Panc1 (cell line): ENCODE results near the gene CHL1. TPM values are rescaled to one million over a fixed set of nuclear protein-coding genes. Genes with fewer than 3 reads are reported as not detected.

Experiments used
- ATAC-seq: fragments of 200-7000 bp; cut with Tn5 transposase; 2 replicates; pipeline ENCODE4 v1.9.1; 2020; ENCODE audit warnings: mild to moderate bottlenecking, moderate library complexity
- BruUV-seq: library from RNA; stranded (reverse); fragments of 400-500 nt; replicated peaks from 2 replicates; lab custom pipeline; 2021; lab: Mats Ljungman, UMichigan
- CTCF ChIA-PET: fragments of 300-600 bp; sonication (Branson Sonifier 250); formaldehyde crosslinking; loops from one replicate; lab custom pipeline; 2022; ENCODE audit warnings: antibody characterized with exemption; lab: Charles Lee
- POLR2A ChIA-PET: fragments of 300-600 bp; sonication (Branson Sonifier 250); formaldehyde crosslinking; loops from one replicate; lab custom pipeline; 2022; ENCODE audit warnings: antibody characterized with exemption; lab: Charles Lee
- DNase-seq: peaks from one replicate; pipeline ENCODE4 v3.0.0-alpha.2; 2010; ENCODE audit warnings: low read depth, low spot score
- H3K27ac ChIP-seq: 2 replicates; pipeline ENCODE4 v1.5.1; 2011; ENCODE audit warnings: mild to moderate bottlenecking, low read length, inconsistent platforms
- H3K27me3 ChIP-seq: fragments of 200-500 bp; sonication (Bioruptor generic); 2 replicates; pipeline ENCODE4 v1.6.0; 2014; ENCODE audit warnings: low read length, inconsistent platforms; ENCODE audit not compliant: control insufficient read depth, insufficient read depth
- H3K36me3 ChIP-seq: fragments of 200-500 bp; sonication (Bioruptor generic); 2 replicates; pipeline ENCODE4 v1.5.1; 2014; ENCODE audit warnings: inconsistent platforms, mild to moderate bottlenecking, low read length, moderate library complexity; ENCODE audit not compliant: control insufficient read depth, insufficient read depth
- H3K4me1 ChIP-seq: 2 replicates; pipeline ENCODE4 v1.5.1; 2011; ENCODE audit warnings: inconsistent platforms, mild to moderate bottlenecking, low read length, moderate library complexity; ENCODE audit not compliant: control insufficient read depth, insufficient read depth
- H3K4me3 ChIP-seq, 2 experiments: 2 replicates each; pipeline ENCODE4 v1.5.1; 2011 to 2012; ENCODE audit warnings: low read depth in 2 of 2, low read length in 2 of 2, mild to moderate bottlenecking in 2 of 2, inconsistent platforms in 1 of 2, moderate library complexity in 1 of 2
- H3K9me3 ChIP-seq: fragments of 200-500 bp; sonication (Bioruptor generic); 2 replicates; pipeline ENCODE4 v1.5.1; 2014; ENCODE audit warnings: low read depth, mild to moderate bottlenecking, inconsistent platforms, low read length, moderate library complexity; ENCODE audit not compliant: control insufficient read depth, insufficient read depth
- CTCF ChIP-seq: fragments of 450-650 bp; IDR thresholded peaks from 2 replicates; pipeline ENCODE4 v1.5.1; 2017; ENCODE audit warnings: mild to moderate bottlenecking
- POLR2AphosphoS5 ChIP-seq: IDR thresholded peaks from 2 replicates; pipeline ENCODE4 v1.6.1; 2012; ENCODE audit warnings: mild to moderate bottlenecking, low read depth, low read length, moderate library complexity
- REST ChIP-seq, 2 experiments: IDR thresholded peaks; 2 replicates each; pipeline ENCODE4 v1.6.1; 2011 to 2012; ENCODE audit warnings: low read depth in 2 of 2, control low read depth in 1 of 2, low read length in 1 of 2, mild to moderate bottlenecking in 1 of 2, moderate library complexity in 1 of 2; ENCODE audit not compliant: insufficient read depth in 1 of 2
- SIN3A ChIP-seq: IDR thresholded peaks from 2 replicates; pipeline ENCODE4 v1.6.1; 2012; ENCODE audit warnings: low read depth, mild to moderate bottlenecking, low read length, moderate library complexity, borderline replicate concordance; ENCODE audit not compliant: insufficient read depth
- TCF7L2 ChIP-seq: IDR thresholded peaks from 2 replicates; pipeline ENCODE4 v1.6.1; 2011; ENCODE audit warnings: mild to moderate bottlenecking, low read depth, low read length, inconsistent platforms
- in situ Hi-C: cut with HindIII; loops from 2 replicates; pipeline ENCODE4 v1.10.0; 2016; ENCODE audit warnings: low sequenced_read_pairs, low pct_unique_long_range_greater_than_20kb
- intact Hi-C: fragments of 100-400 bp; cut with micrococcal nuclease; formaldehyde crosslinking; loops from one replicate; pipeline ENCODE4 v1.10.0; 2022; ENCODE audit not compliant: unreplicated experiment
- total RNA-seq: library from RNA; stranded (reverse); gene quantifications from one replicate; pipeline ENCODE4 v1.2.1, GENCODE V29; 2021; ENCODE audit not compliant: unreplicated experiment

Gene CHL1
- total RNA-seq, 1 experiment from 2014 or later: not detected

- BruUV-seq: no TSS peak
- H3K4me1 ChIP-seq: no peaks in the 10 kb centered on the region
- H3K36me3 ChIP-seq: no peaks in the 10 kb centered on the region
- no peaks in the 10 kb centered on the region for H3K9me3 ChIP-seq
- in situ Hi-C loops: no loop called here
- no peaks in the 10 kb centered on the region for H3K27me3 ChIP-seq
- DNase-seq (no peak), ATAC-seq (no peak)
- TF ChIP-seq POLR2AphosphoS5: no peak
- no peak for TF ChIP-seq REST (IDR thresholded peaks at IDR 0.05; ENCODE audit: insufficient read depth in 1 of 2, low read depth in 2 of 2, low read length in 1 of 2)
- no peak for TF ChIP-seq TCF7L2
- TF ChIP-seq CTCF: no peak
- TF ChIP-seq SIN3A: no peak
- ChIA-PET CTCF (no interaction called here), POLR2A (interaction anchor here (0.7 kb wide), 1 partner anchor 124 kb away, joined by 6 read pairs; no protein-coding TSS in a partner anchor)
- no peak overlapping the region for H3K4me3 ChIP-seq
- intact Hi-C loops: no loop called here
- H3K27ac ChIP-seq: no peak overlapping the region
These were observed 87.8 kb downstream of the CHL1 start for GRCh38 chr3:284322-284721.

GRCh38 chr3:288417-288816 is 91.9 kb downstream of the CHL1 start:
- TF ChIP-seq CTCF: no peak
- TF ChIP-seq REST (IDR thresholded peaks at IDR 0.05; ENCODE audit: insufficient read depth in 1 of 2, low read depth in 2 of 2, low read length in 1 of 2): no peak
- no peak for TF ChIP-seq TCF7L2
- no peaks in the 10 kb centered on the region for H3K9me3 ChIP-seq
- intact Hi-C loops (no loop called here), in situ Hi-C loops (no loop called here)
- ChIA-PET POLR2A (no interaction called here), CTCF (no interaction called here)
- DNase-seq: no peak
- no peak overlapping the region for H3K4me3 ChIP-seq
- ATAC-seq: no peak
- H3K27me3 ChIP-seq: no peaks in the 10 kb centered on the region
- no peaks in the 10 kb centered on the region for H3K36me3 ChIP-seq
- no peaks in the 10 kb centered on the region for H3K4me1 ChIP-seq
- no TSS peak for BruUV-seq
- H3K27ac ChIP-seq: no peak overlapping the region
